ENCODE data around the gene PFN3. TPM values are rescaled to one million over a fixed set of nuclear protein-coding genes. Genes with fewer than 3 reads are reported as not detected.

The PFN3 gene
- total RNA-seq, 1 donor from 2014 or later: not detected

DNA sequence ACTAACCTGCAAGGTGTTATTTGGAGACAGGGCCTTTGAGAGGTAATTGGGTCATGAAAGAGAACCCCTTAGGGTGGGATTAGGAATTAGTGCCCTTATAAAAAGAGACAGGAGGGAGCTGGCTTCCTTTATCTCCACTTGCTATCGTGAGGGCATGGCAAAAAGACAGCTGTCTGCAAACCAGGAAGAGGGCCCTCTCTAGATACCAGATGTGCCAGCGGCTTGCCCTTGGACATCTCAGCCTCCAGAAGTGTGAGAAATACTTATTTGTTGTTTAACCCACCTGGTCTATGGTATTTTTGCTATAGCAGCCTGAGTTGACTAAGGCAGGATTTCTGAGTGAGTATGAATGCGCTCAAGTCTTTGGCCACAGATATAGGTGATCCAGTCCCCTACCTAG, 43.7 kb downstream of the PFN3 start:
- Histone ChIP-seq H4K20me1 (ENCODE audit: low read depth) (no peaks in the 10 kb centered on the region), H2AFZ (replicated peaks) (no peak overlapping the region), H3K4me1 (peaks cover 4% of the 10 kb centered on the region), H3K27ac (no peak overlapping the region), H3K36me3 (no peaks in the 10 kb centered on the region), H3K4me2 (no peak overlapping the region), H3K4me3 (no peak overlapping the region), H3K9me3 (ENCODE audit: low read depth) (no peaks in the 10 kb centered on the region), H3F3A (ENCODE audit: low read depth) (peaks cover 4% of the 10 kb centered on the region), H3K27me3 (peaks cover 9% of the 10 kb centered on the region), H3K79me2 (ENCODE audit: low read depth) (no peaks in the 10 kb centered on the region), H3K9ac (no peak overlapping the region)
- Mint-ChIP-seq H3K27ac (no peak overlapping the region), H3K27me3 (ENCODE audit: insufficient read depth, low read depth) (peaks cover 20% of the 10 kb centered on the region), H3K36me3 (no peaks in the 10 kb centered on the region), H3K4me3 (peak overlapping the region; percentile 51), H3K9me3 (peaks cover 2% of the 10 kb centered on the region), H3K4me1 (peaks cover 30% of the 10 kb centered on the region)
- TF ChIP-seq, protein P1, sequence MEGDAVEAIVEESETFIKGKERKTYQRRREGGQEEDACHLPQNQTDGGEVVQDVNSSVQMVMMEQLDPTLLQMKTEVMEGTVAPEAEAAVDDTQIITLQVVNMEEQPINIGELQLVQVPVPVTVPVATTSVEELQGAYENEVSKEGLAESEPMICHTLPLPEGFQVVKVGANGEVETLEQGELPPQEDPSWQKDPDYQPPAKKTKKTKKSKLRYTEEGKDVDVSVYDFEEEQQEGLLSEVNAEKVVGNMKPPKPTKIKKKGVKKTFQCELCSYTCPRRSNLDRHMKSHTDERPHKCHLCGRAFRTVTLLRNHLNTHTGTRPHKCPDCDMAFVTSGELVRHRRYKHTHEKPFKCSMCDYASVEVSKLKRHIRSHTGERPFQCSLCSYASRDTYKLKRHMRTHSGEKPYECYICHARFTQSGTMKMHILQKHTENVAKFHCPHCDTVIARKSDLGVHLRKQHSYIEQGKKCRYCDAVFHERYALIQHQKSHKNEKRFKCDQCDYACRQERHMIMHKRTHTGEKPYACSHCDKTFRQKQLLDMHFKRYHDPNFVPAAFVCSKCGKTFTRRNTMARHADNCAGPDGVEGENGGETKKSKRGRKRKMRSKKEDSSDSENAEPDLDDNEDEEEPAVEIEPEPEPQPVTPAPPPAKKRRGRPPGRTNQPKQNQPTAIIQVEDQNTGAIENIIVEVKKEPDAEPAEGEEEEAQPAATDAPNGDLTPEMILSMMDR (IDR thresholded peaks at IDR 0.05): no peak
- TF ChIP-seq EZH2 (IDR thresholded peaks at IDR 0.05) (no peak), EZH2phosphoT487 (IDR thresholded peaks at IDR 0.05) (no peak)
- no peak for DNase-seq (ENCODE audit: low spot score)

DNA sequence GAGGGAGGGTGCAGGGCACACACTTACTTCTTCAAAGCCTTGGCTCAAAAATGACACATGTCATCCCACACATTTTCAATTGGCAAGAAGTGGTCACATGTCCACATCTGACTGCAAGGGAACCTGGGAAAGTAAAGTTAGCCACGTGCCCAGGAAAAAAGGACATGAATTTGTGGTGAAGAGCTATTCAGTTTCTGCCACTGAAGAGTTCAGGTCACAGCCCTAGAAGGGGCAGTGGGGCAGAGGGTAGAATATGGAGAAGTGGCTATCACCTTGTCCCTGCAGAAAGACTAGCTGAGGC, 44.6 kb downstream of the PFN3 start:
- Histone ChIP-seq H3K27ac (no peak overlapping the region), H3K4me3 (no peak overlapping the region), H3F3A (ENCODE audit: low read depth) (peaks cover 6% of the 10 kb centered on the region), H3K36me3 (no peaks in the 10 kb centered on the region), H3K9ac (no peak overlapping the region), H3K4me1 (peaks cover 4% of the 10 kb centered on the region), H3K4me2 (no peak overlapping the region), H4K20me1 (ENCODE audit: low read depth) (peaks cover under 1% of the 10 kb centered on the region), H3K79me2 (ENCODE audit: low read depth) (peaks cover 5% of the 10 kb centered on the region), H2AFZ (replicated peaks) (no peak overlapping the region), H3K27me3 (peaks cover 9% of the 10 kb centered on the region), H3K9me3 (ENCODE audit: low read depth) (no peaks in the 10 kb centered on the region)
- H3K27ac Mint-ChIP-seq: no peak overlapping the region
- H3K4me1 Mint-ChIP-seq: peaks cover 36% of the 10 kb centered on the region
- no peak overlapping the region for H3K4me3 Mint-ChIP-seq
- no peak for DNase-seq (ENCODE audit: low spot score)
- no peaks in the 10 kb centered on the region for H3K36me3 Mint-ChIP-seq
- peaks cover 2% of the 10 kb centered on the region for H3K9me3 Mint-ChIP-seq
- peaks cover 17% of the 10 kb centered on the region for H3K27me3 Mint-ChIP-seq (ENCODE audit: insufficient read depth, low read depth)
- TF ChIP-seq EZH2 (IDR thresholded peaks at IDR 0.05): no peak

GRCh38 chr5:177355162-177355867, 45.1 kb downstream of the PFN3 start:
- TF ChIP-seq EZH2phosphoT487 (IDR thresholded peaks at IDR 0.05) (no peak), EZH2 (IDR thresholded peaks at IDR 0.05) (no peak)
- TF ChIP-seq, protein P1 (IDR thresholded peaks at IDR 0.05): no peak
- Mint-ChIP-seq H3K27ac (no peak overlapping the region), H3K9me3 (peaks cover 2% of the 10 kb centered on the region), H3K27me3 (ENCODE audit: insufficient read depth, low read depth) (peaks cover 17% of the 10 kb centered on the region), H3K4me1 (peaks cover 41% of the 10 kb centered on the region), H3K4me3 (no peak overlapping the region), H3K36me3 (no peaks in the 10 kb centered on the region)
- Histone ChIP-seq H3F3A (ENCODE audit: low read depth) (peaks cover 6% of the 10 kb centered on the region), H3K27me3 (peaks cover 9% of the 10 kb centered on the region), H4K20me1 (ENCODE audit: low read depth) (peaks cover 5% of the 10 kb centered on the region), H3K4me2 (no peak overlapping the region), H3K79me2 (ENCODE audit: low read depth) (peaks cover 10% of the 10 kb centered on the region), H3K9me3 (ENCODE audit: low read depth) (no peaks in the 10 kb centered on the region), H2AFZ (replicated peaks) (no peak overlapping the region), H3K9ac (no peak overlapping the region), H3K4me3 (no peak overlapping the region), H3K27ac (no peak overlapping the region), H3K36me3 (no peaks in the 10 kb centered on the region), H3K4me1 (peaks cover 9% of the 10 kb centered on the region)
- DNase-seq (ENCODE audit: low spot score): no peak

DNA sequence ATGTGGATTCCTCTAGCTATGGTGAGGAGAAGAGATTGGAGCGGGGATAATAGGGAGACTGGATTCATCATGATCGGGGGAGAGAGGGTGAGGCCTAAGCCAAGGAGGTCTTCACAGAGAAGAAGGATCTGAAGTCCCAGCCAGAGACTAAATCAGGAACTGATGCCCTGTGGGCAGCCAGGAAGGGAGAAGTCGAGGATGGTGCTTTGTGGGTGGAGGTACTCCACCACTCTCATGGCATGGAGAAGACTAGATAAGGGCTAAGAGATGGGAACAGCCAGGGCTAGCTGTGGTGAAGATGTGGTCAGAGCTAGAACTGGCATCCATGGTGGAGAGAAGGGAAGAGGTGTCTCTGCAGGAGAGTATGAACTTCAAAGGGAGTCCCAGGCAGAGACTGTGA, 45.8 kb downstream of the PFN3 start:
- Mint-ChIP-seq H3K36me3 (no peaks in the 10 kb centered on the region), H3K9me3 (peaks cover 2% of the 10 kb centered on the region), H3K4me3 (no peak overlapping the region), H3K4me1 (peaks cover 42% of the 10 kb centered on the region), H3K27ac (no peak overlapping the region), H3K27me3 (ENCODE audit: insufficient read depth, low read depth) (peaks cover 17% of the 10 kb centered on the region)
- Histone ChIP-seq H3K9ac (no peak overlapping the region), H3K79me2 (ENCODE audit: low read depth) (peaks cover 16% of the 10 kb centered on the region), H3K27me3 (peaks cover 9% of the 10 kb centered on the region), H3K4me2 (no peak overlapping the region), H3K4me1 (peaks cover 12% of the 10 kb centered on the region), H3F3A (ENCODE audit: low read depth) (peaks cover 12% of the 10 kb centered on the region), H3K27ac (no peak overlapping the region), H3K36me3 (no peaks in the 10 kb centered on the region), H4K20me1 (ENCODE audit: low read depth) (peaks cover 8% of the 10 kb centered on the region), H2AFZ (replicated peaks) (no peak overlapping the region), H3K4me3 (no peak overlapping the region), H3K9me3 (ENCODE audit: low read depth) (no peaks in the 10 kb centered on the region)
- no peak for DNase-seq (ENCODE audit: low spot score)
- TF ChIP-seq, protein P1 (IDR thresholded peaks at IDR 0.05): no peak
- TF ChIP-seq EZH2 (IDR thresholded peaks at IDR 0.05) (no peak), EZH2phosphoT487 (IDR thresholded peaks at IDR 0.05) (no peak)
